C1 segment of cervical spinal cord (tissue), 14 donors: ENCODE results near the gene APOL5.

Experiments
- DNase-seq, 14 donors: peaks; one replicate each; lab custom pipeline; 2025; lab: John Stamatoyannopoulos, UW

APOL5 gene

GRCh38 chr22:35740616-35741015, 22.9 kb downstream of the APOL5 start:
- no peak for DNase-seq

- DNase-seq, result no peak
Observed at GRCh38 chr22:35742342-35743100, 24.8 kb downstream of the APOL5 start.

GRCh38 chr22:35743326-35743860, 25.7 kb downstream of the APOL5 start:
- DNase-seq, result no peak

GRCh38 chr22:35746248-35746647, 28.6 kb downstream of the APOL5 start:
- no peak for DNase-seq

DNA sequence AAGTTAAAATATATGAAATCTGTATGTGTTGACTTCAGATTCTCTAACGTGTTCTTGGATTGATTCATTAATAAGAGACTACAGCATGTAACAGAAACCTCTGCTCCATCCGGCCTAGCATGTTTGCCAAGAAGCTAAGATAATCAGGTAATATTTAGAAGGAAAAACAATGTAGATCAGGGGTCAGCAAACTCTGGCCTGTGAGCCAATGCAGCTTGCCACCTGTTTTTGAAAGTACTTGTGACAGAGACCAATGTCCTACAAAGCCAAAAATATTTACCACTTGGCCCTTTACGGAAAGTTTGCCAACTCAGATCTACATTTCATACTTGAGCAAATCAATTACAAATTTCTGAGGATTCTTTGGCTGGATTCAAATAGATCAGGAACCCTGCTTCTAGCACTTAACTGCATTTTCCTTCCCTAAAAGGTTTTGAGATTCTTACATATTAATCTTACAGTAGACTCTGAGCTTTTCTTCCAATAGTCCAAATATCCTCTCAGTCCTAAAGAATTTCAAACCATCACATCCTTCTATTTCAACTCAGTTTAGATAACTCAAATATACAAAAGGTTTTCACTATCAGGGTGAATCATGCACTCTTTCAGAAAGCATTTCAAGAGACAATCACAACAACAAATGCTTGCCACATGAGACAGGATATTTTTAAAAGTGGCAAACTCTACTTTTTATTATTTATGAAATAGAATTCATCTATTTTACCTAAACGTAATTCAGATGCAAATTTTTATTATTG, 29.5 kb downstream of the APOL5 start:
- no peak for DNase-seq

GRCh38 chr22:35749808-35750207, 32.1 kb downstream of the APOL5 start:
- DNase-seq, result no peak

- DNase-seq, result no peak
Observed at GRCh38 chr22:35752006-35752862, 34.6 kb downstream of the APOL5 start.

GRCh38 chr22:35752863-35753189, 35.2 kb downstream of the APOL5 start:
- DNase-seq, result no peak

DNA sequence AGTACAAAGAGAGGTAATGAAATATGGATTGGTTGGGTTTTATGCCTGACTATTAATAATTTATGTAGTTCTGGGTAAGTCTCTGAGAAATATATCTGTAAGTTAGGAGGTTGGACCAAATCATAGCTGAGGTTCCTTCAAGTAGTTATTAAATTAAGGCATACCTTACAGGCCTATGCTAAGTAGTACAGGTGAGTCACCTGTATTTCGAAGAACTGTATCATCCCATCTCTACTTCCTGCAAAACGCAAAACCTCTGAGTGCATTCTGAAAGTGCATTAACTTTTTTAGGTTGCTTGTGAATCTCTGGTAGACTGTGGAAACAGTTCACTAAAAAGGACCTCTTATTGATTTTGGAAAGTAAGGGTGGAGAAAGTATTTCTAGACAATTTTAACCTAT, 37.1 kb downstream of the APOL5 start:
- DNase-seq, result no peak

GRCh38 chr22:35756722-35757121, 39.0 kb downstream of the APOL5 start:
- DNase-seq, result no peak

DNA sequence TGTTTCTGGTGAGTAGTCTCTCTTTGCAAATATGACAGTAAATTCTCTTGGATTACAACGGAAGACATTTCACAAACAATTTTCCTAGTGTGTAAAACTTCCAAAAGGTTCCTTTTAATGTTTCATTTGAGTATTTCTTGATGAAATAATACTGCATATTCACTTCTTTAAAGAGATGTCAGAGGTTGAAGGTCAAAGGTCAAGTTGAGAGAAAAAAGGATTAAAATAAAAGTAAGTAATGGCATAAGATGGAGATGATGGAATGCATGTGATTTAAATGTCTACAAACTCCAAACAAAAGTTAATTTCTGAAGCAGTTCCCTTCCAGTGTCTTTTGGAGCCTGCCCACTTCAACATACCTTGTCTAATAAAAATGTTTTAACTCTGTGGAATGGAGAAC, 40.7 kb downstream of the APOL5 start:
- DNase-seq, result no peak

DNA sequence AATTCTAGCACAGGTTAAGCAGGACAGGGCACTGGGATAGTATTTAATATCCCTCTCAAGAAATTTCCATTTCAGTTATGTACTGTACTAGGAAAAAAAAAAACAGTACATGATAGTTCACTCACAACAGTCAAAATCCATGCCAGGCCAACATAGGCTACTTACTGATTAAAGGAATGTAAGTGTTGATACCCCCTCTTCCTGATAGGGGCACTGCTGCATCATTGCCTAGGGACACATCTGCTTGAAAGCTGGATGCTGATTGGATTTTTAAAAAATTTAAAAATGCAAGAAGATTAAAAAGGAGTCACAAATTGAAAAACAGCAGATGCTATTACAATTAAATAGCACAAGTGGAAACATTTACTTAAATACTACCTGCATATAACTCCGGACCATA, 43.4 kb downstream of the APOL5 start:
- no peak for DNase-seq

GRCh38 chr22:35766654-35767580, 49.2 kb downstream of the APOL5 start:
- no peak for DNase-seq

DNA sequence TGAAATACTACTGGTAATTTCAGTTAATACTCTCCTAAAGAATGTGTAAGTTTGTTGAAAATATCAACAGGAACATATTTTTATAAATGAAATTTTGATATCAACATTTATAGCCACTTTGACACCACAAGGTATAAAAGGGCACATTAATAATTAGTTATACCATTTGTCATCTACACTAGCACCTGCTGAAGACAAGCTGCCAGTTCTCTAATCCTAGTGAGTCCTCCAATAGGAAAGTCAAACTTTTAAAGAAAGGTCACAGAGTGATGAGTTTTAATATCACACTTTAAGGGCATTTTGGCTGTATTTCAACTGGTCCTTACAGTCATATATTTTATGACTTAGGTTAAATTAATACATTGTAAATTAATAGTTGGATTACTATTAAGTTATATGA, 52.3 kb downstream of the APOL5 start:
- DNase-seq, result no peak

GRCh38 chr22:35775339-35775738, 57.7 kb downstream of the APOL5 start:
- no peak for DNase-seq

GRCh38 chr22:35777335-35777975, 59.8 kb downstream of the APOL5 start:
- DNase-seq, result no peak
